A673 (cell line): ENCODE data around the gene RNF183. TPM values are rescaled to one million over a fixed set of nuclear protein-coding genes. Genes with fewer than 3 reads are reported as not detected.

Experiments used
- BruUV-seq: library from RNA; stranded (reverse); fragments of 400-500 nt; replicated peaks from 2 replicates; lab custom pipeline; 2021; lab: Mats Ljungman, UMichigan
- CTCF ChIA-PET: fragments of 300-600 bp; sonication (Branson Sonifier 250); formaldehyde crosslinking; loops from one replicate; lab custom pipeline; 2022; ENCODE audit warnings: antibody characterized with exemption; lab: Charles Lee
- POLR2A ChIA-PET: fragments of 300-600 bp; sonication (Branson Sonifier 250); formaldehyde crosslinking; loops from one replicate; lab custom pipeline; 2022; ENCODE audit warnings: antibody characterized with exemption; ENCODE audit not compliant: low non-redundant PET; lab: Charles Lee
- DNase-seq: peaks from one replicate; pipeline ENCODE4 v3.0.0-alpha.2; 2015; ENCODE audit warnings: low spot score
- H3K27ac ChIP-seq: fragments of 200-600 bp; sonication (generic); 2 replicates; pipeline ENCODE4 v1.5.1; 2016; ENCODE audit warnings: mixed run types, low read depth, mild to moderate bottlenecking, mixed read lengths, antibody characterized with exemption, low read length; ENCODE audit not compliant: poor library complexity, severe bottlenecking
- H3K27me3 ChIP-seq: fragments of 200-600 bp; sonication (generic); replicated peaks from 2 replicates; pipeline ENCODE4 v1.6.1; 2017; ENCODE audit warnings: mixed run types, low read depth, mild to moderate bottlenecking, mixed read lengths, antibody characterized with exemption, low read length; ENCODE audit not compliant: insufficient read depth, poor library complexity
- H3K36me3 ChIP-seq: fragments of 200-600 bp; sonication (generic); 2 replicates; pipeline ENCODE4 v1.6.1; 2016; ENCODE audit warnings: mixed run types, mild to moderate bottlenecking, mixed read lengths, antibody characterized with exemption, low read length; ENCODE audit not compliant: insufficient read depth, poor library complexity, severe bottlenecking
- H3K4me1 ChIP-seq: fragments of 200-600 bp; sonication (generic); 2 replicates; pipeline ENCODE4 v1.6.1; 2017; ENCODE audit warnings: mixed run types, mild to moderate bottlenecking, mixed read lengths, antibody characterized with exemption, low read length; ENCODE audit not compliant: insufficient read depth, poor library complexity, severe bottlenecking
- H3K4me3 ChIP-seq: fragments of 200-600 bp; sonication (generic); 2 replicates; pipeline ENCODE4 v1.5.1; 2016; ENCODE audit warnings: low read depth, mixed run types, mild to moderate bottlenecking, mixed read lengths, low read length; ENCODE audit not compliant: poor library complexity, severe bottlenecking
- H3K9me3 ChIP-seq: fragments of 200-600 bp; sonication (generic); 2 replicates; pipeline ENCODE4 v1.6.1; 2016; ENCODE audit warnings: mixed run types, low read depth, mild to moderate bottlenecking, mixed read lengths, antibody characterized with exemption, low read length; ENCODE audit not compliant: poor library complexity, severe bottlenecking
- EZH2 ChIP-seq: fragments of 200-600 bp; sonication (generic); IDR thresholded peaks from 2 replicates; pipeline ENCODE4 v1.6.1; 2017; ENCODE audit warnings: borderline replicate concordance, low read depth, mild to moderate bottlenecking, mixed read lengths, antibody characterized with exemption, low read length; ENCODE audit not compliant: poor library complexity, severe bottlenecking
- intact Hi-C: fragments of 100-400 bp; cut with micrococcal nuclease; formaldehyde crosslinking; loops from one replicate; pipeline ENCODE4 v1.10.0; 2022; ENCODE audit not compliant: unreplicated experiment
- total RNA-seq: library from RNA; stranded (reverse); gene quantifications from 2 replicates; pipeline ENCODE4 v1.2.3, GENCODE V29; 2021
- TF ChIP-seq, protein P1 (sequence below): fragments of 300-800, 200-600 bp; sonication (generic); conservative IDR thresholded peaks from 2 replicates; pipeline ENCODE4 v1.5.1; 2017; ENCODE audit warnings: low read depth, mild to moderate bottlenecking, antibody characterized with exemption, low read length, moderate library complexity, mixed read lengths

RNF183 gene
- total RNA-seq, 1 experiment from 2014 or later, result not detected

DNA sequence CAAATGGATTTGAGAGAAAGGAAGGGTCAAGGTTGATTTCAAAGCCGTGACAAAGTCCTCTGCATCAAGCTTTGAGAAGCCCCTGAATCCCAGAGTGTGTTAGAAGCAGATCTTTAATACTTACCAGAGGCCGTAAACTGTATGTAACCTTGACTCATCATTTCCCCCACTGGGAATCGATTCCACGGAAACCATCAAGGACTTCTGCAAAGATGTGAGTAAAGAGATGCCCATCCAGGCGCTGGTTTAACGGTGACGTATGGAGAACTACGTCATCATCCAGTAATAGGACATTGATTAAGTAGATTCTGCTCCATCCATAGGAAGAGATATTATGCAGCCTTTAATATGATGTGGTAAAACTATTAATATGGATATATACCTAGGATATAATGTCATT is 1.6 kb downstream of the RNF183 start:
- Histone ChIP-seq H3K4me1 (no peaks in the 10 kb centered on the region), H3K27ac (no peak overlapping the region), H3K36me3 (no peaks in the 10 kb centered on the region), H3K9me3 (no peaks in the 10 kb centered on the region), H3K4me3 (no peak overlapping the region), H3K27me3 (no peaks in the 10 kb centered on the region)
- TF ChIP-seq, protein P1, sequence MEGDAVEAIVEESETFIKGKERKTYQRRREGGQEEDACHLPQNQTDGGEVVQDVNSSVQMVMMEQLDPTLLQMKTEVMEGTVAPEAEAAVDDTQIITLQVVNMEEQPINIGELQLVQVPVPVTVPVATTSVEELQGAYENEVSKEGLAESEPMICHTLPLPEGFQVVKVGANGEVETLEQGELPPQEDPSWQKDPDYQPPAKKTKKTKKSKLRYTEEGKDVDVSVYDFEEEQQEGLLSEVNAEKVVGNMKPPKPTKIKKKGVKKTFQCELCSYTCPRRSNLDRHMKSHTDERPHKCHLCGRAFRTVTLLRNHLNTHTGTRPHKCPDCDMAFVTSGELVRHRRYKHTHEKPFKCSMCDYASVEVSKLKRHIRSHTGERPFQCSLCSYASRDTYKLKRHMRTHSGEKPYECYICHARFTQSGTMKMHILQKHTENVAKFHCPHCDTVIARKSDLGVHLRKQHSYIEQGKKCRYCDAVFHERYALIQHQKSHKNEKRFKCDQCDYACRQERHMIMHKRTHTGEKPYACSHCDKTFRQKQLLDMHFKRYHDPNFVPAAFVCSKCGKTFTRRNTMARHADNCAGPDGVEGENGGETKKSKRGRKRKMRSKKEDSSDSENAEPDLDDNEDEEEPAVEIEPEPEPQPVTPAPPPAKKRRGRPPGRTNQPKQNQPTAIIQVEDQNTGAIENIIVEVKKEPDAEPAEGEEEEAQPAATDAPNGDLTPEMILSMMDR, result no peak
- TF ChIP-seq EZH2, result no peak
- DNase-seq, result peak; percentile 6
- no TSS peak for BruUV-seq
- intact Hi-C loops, result loop anchor here (10.0 kb wide), 1 partner anchor 103 kb away; the partner anchor contains the start of gene ALAD
- ChIA-PET CTCF (no interaction called here), POLR2A (no interaction called here)

DNA sequence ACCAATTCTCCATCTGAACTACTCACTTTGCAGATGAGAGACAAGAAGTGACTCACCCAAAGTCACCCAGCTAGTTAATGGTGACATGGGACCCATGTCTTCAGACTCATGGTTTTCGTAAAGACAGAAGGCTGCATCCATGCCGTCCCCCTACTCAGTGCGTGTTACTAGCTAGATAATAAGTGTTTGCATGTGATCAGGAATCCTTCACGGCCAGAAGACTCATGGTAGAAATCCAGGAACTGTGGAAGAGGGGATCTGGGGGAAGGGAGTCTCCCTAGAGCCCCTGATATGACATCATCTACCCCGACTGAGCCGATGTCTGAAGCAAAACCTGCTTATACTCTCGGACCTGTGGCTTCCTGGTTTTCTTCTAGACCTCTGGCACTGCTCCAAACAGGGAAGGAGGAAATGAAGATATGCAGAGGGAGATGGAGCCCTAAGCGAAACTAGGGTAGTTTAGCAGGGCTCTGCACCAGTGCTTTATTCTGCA is 3.3 kb downstream of the RNF183 start:
- intact Hi-C loops, result loop anchor here (10.0 kb wide), 1 partner anchor 105 kb away; the partner anchor contains the start of gene ALAD
- DNase-seq, result no peak
- no peak overlapping the region for H3K4me3 ChIP-seq
- no TSS peak for BruUV-seq
- H3K4me1 ChIP-seq, result no peaks in the 10 kb centered on the region
- CTCF ChIA-PET, result no interaction called here
- TF ChIP-seq, protein P1, result no peak
- no peak for TF ChIP-seq EZH2
- H3K36me3 ChIP-seq, result no peaks in the 10 kb centered on the region
- no peak overlapping the region for H3K27ac ChIP-seq
- POLR2A ChIA-PET, result no interaction called here
- no peaks in the 10 kb centered on the region for H3K9me3 ChIP-seq
- no peaks in the 10 kb centered on the region for H3K27me3 ChIP-seq

DNA sequence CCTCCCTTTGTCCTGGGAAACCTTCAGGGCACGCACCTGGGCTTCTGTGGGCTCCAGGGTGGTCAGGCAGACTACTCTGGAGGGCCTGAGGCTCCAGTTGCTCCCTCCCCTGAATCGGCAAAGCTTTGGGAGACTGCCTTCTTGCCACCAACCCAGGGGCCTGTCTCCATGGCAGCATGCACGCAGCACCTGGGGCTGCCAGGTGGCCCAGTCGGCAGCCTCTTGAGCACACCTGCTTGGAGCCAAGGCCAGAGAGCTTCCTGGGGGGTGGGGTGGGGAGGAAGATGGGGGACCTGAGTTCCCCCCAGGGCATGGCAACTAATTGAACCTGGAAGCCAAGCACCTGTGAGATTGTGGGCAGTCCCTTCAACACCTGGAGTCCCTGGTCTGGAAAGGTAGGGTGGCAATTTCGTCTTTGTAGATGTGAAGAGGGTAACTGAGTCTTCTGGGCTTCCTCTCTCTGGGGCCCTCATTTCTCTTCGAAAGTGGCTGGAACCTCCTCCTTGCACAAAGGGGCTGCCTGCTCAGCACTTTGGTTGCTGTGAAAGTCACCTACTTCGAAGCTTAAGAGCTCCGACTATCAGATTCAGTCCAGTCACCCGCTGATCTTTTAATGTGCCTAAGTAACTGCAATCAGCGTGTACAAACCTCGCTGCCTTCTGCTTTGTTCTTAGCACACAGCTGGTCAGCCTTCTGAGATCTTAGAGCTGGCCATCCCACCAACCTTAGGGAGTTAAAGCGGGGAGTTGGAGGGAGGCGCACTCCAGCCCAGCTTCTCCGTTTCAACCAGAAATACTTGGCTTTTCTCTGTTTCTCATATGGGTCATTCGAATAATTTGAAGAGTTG is 4.0 kb downstream of the RNF183 start:
- POLR2A ChIA-PET, result no interaction called here
- TF ChIP-seq, protein P1, result no peak
- TF ChIP-seq EZH2, result no peak
- Histone ChIP-seq H3K27me3 (no peaks in the 10 kb centered on the region), H3K4me3 (no peak overlapping the region), H3K4me1 (no peaks in the 10 kb centered on the region), H3K9me3 (no peaks in the 10 kb centered on the region), H3K36me3 (no peaks in the 10 kb centered on the region), H3K27ac (no peak overlapping the region)
- no TSS peak for BruUV-seq
- intact Hi-C loops, result no loop called here
- CTCF ChIA-PET, result no interaction called here
- DNase-seq, result no peak
